Cardiac muscle cell (in vitro differentiated cells and primary cell): Measurements from ENCODE around the gene ALOX5. TPM values are rescaled to one million over a fixed set of nuclear protein-coding genes. Genes with fewer than 3 reads are reported as not detected.

ENCODE experiments used
- DNase-seq, 2 donors: peaks; one replicate each; pipeline versions ENCODE4 v3.0.0 to v3.0.0-alpha.2; 2010 to 2017; ENCODE audit warnings: low read depth in 1 of 2, low spot score in 1 of 2
- H3K27ac ChIP-seq: fragments of 200-600 bp; sonication (generic); 2 replicates; pipeline ENCODE4 v1.5.1; 2016
- H3K27me3 ChIP-seq: fragments of 200-600 bp; sonication (generic); 2 replicates; pipeline ENCODE4 v1.6.0; 2016; ENCODE audit warnings: control low read depth
- H3K36me3 ChIP-seq: fragments of 200-600 bp; sonication (generic); 2 replicates; pipeline ENCODE4 v1.5.1; 2016; ENCODE audit warnings: control low read depth
- H3K4me1 ChIP-seq: fragments of 200-600 bp; sonication (generic); 2 replicates; pipeline ENCODE4 v1.8.1; 2017; ENCODE audit warnings: low read depth, mild to moderate bottlenecking, mixed run types
- H3K4me3 ChIP-seq: fragments of 200-600 bp; sonication (generic); 2 replicates; pipeline ENCODE4 v1.5.1; 2016; ENCODE audit warnings: mild to moderate bottlenecking
- H3K9me3 ChIP-seq: fragments of 200-600 bp; sonication (generic); 2 replicates; pipeline ENCODE4 v1.5.1; 2017; ENCODE audit warnings: low read depth, mild to moderate bottlenecking, control low read depth
- polyA plus RNA-seq: library from polyadenylated mRNA; unstranded; fragments of >200 nt; fragmentation: Nextera tagmentation; extraction: Ambion mirVana; gene quantifications from 2 replicates; pipeline ENCODE4 v1.2.1, GENCODE V29; 2016
- total RNA-seq: library from RNA; depleted of rRNA; stranded (reverse); fragments of >200 nt; gene quantifications from 2 replicates; pipeline ENCODE4 v1.2.3, GENCODE V29; 2016
- TF ChIP-seq, protein P1 (sequence below): IDR thresholded peaks from 2 replicates; pipeline ENCODE4 v1.5.1; 2012; ENCODE audit warnings: low read depth, mild to moderate bottlenecking, low read length

Gene ALOX5
- total and polyA plus RNA-seq, 2 experiments from 2014 or later = 0.06 to 0.48 TPM

DNA sequence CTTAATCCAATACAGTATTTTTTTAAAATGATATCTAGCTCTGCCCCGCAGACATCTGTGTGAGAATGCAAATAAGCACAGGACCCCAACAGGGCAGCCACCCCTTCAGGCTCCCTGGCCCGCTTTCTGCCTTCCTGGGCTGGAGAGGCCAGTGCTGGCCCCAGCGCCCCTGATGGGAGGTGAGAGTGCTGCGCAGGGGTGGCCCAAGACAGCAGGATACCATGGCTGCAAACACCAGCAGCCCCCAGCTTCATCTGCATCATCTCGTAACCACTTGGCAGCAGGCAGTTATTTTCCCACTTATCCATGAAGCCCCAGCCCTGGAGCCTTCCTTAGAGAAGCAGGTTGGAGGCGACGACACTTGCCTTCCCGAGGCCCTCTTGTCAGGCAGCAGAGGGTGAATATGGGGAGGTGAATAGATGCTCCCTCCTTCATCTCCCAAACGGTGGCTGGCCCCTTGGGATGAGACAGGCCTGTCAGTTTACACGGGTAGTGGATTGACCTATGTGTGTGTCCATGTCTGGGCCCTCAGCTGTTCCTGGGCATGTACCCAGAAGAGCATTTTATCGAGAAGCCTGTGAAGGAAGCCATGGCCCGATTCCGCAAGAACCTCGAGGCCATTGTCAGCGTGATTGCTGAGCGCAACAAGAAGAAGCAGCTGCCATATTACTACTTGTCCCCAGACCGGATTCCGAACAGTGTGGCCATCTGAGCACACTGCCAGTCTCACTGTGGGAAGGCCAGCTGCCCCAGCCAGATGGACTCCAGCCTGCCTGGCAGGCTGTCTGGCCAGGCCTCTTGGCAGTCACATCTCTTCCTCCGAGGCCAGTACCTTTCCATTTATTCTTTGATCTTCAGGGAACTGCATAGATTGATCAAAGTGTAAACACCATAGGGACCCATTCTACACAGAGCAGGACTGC is 71.2 kb downstream of the ALOX5 start:
- Histone ChIP-seq H3K36me3 (no peaks in the 10 kb centered on the region), H3K4me1 (no peaks in the 10 kb centered on the region)
- DNase-seq = no peak

DNA sequence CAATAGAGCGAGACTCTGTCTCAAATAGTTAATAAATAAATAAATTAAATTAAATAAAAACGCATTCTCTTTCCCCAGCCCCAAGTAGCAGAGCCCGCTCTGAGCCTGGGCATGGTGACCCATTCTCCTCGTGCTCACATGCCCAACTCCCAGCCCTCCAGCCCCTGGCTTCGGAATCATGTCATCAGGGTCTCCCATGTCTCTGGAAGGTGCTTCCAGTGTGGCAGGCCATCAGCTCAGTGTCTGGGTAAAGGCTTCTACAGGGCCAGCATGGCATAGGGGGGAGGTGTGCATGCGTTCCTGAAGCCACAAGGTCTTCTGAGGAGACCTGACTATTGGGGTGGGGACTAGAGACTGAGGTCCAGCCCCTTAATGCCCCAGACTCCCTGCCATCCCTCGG is 72.8 kb downstream of the ALOX5 start:
- no peaks in the 10 kb centered on the region for H3K36me3 ChIP-seq
- peaks cover under 1% of the 10 kb centered on the region for H3K4me1 ChIP-seq
- TF ChIP-seq, protein P1, sequence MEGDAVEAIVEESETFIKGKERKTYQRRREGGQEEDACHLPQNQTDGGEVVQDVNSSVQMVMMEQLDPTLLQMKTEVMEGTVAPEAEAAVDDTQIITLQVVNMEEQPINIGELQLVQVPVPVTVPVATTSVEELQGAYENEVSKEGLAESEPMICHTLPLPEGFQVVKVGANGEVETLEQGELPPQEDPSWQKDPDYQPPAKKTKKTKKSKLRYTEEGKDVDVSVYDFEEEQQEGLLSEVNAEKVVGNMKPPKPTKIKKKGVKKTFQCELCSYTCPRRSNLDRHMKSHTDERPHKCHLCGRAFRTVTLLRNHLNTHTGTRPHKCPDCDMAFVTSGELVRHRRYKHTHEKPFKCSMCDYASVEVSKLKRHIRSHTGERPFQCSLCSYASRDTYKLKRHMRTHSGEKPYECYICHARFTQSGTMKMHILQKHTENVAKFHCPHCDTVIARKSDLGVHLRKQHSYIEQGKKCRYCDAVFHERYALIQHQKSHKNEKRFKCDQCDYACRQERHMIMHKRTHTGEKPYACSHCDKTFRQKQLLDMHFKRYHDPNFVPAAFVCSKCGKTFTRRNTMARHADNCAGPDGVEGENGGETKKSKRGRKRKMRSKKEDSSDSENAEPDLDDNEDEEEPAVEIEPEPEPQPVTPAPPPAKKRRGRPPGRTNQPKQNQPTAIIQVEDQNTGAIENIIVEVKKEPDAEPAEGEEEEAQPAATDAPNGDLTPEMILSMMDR = no peak
- no peak overlapping the region for H3K4me3 ChIP-seq
- H3K27ac ChIP-seq = no peak overlapping the region
- H3K27me3 ChIP-seq = no peaks in the 10 kb centered on the region
- H3K9me3 ChIP-seq = no peaks in the 10 kb centered on the region
- DNase-seq = no peak

More for the DNA sequence above, 71.2 kb downstream of the ALOX5 start:
- TF ChIP-seq, protein P1 = no peak
- Histone ChIP-seq H3K27ac (no peak overlapping the region), H3K9me3 (no peaks in the 10 kb centered on the region), H3K4me3 (no peak overlapping the region), H3K27me3 (no peaks in the 10 kb centered on the region)

DNA sequence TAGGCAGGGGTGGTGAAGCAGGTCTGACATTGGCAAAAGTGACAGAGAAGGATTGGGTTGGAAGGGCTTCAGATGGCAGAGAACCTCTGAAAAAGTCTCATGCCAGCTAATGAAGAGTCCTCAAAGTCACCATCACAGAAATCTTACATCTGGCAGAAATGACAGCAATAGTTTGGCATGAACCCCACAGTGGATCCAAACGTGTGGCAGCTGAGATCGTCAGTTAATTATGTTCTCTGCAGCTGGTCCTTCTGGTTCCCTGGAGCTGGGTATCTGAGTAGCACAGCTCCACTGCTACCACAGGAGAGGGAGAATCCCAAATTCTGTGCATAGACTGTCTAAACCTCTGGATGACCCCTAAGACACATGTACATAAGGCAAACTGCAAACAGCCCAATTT is 73.4 kb downstream of the ALOX5 start:
- Histone ChIP-seq H3K4me3 (no peak overlapping the region), H3K4me1 (peaks cover 6% of the 10 kb centered on the region), H3K27ac (no peak overlapping the region), H3K27me3 (no peaks in the 10 kb centered on the region), H3K36me3 (no peaks in the 10 kb centered on the region), H3K9me3 (no peaks in the 10 kb centered on the region)
- TF ChIP-seq, protein P1 = no peak
- DNase-seq = no peak

DNA sequence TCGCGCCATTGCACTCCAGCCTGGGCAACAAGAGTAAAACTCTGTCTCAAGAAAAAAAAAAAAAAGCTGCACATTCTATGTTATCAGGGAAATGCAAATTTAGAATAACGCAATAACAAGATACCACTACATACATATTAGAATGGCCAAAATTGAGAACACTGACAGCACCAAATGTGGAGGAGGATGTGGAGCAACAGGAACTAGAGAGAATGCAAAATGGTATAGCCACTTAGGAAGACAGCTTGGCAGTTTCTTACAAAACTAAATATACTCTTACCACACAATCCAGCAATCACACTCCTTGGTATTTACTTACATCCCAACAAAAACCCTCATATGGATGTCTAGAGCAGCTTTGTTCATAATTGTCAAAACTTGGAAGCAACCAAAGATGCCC is 76.8 kb downstream of the ALOX5 start:
- TF ChIP-seq, protein P1 = no peak
- no peaks in the 10 kb centered on the region for H3K27me3 ChIP-seq
- no peak overlapping the region for H3K4me3 ChIP-seq
- peak in 1 of 2 donors; percentile 19 for DNase-seq
- peaks cover 12% of the 10 kb centered on the region for H3K4me1 ChIP-seq
- H3K9me3 ChIP-seq = no peaks in the 10 kb centered on the region
- H3K27ac ChIP-seq = no peak overlapping the region
- H3K36me3 ChIP-seq = no peaks in the 10 kb centered on the region

DNA sequence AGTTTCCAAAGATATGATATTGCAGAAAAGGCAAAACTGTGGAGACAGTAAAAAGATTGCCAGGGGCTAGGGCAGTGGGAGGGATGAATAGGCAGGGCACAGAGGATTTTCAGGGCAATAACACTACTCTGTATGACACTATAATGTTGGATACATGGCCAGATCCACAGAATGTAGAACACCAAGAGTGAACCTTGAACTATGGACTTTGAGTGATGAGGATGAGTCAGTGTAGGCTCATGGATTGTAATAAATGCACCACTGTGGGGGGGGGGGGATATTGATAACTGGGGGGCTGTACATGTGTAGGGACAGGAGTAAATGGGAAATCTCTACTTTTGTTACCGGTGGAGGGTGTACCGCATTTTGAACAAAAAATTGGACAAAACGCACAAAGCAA is 77.4 kb downstream of the ALOX5 start:
- no peak overlapping the region for H3K27ac ChIP-seq
- no peak overlapping the region for H3K4me3 ChIP-seq
- H3K36me3 ChIP-seq = no peaks in the 10 kb centered on the region
- no peaks in the 10 kb centered on the region for H3K9me3 ChIP-seq
- peaks cover 12% of the 10 kb centered on the region for H3K4me1 ChIP-seq
- H3K27me3 ChIP-seq = no peaks in the 10 kb centered on the region
- DNase-seq = no peak
- TF ChIP-seq, protein P1 = no peak
